HG02870 (cell line): ENCODE data around the gene MESP2.

ENCODE experiments used
- ATAC-seq: cut with Tn5 transposase; IDR thresholded peaks from one replicate; pipeline ENCODE4 v1.9.1; 2021; ENCODE audit warnings: mild to moderate bottlenecking, moderate library complexity; ENCODE audit not compliant: unreplicated experiment

The MESP2 gene

DNA sequence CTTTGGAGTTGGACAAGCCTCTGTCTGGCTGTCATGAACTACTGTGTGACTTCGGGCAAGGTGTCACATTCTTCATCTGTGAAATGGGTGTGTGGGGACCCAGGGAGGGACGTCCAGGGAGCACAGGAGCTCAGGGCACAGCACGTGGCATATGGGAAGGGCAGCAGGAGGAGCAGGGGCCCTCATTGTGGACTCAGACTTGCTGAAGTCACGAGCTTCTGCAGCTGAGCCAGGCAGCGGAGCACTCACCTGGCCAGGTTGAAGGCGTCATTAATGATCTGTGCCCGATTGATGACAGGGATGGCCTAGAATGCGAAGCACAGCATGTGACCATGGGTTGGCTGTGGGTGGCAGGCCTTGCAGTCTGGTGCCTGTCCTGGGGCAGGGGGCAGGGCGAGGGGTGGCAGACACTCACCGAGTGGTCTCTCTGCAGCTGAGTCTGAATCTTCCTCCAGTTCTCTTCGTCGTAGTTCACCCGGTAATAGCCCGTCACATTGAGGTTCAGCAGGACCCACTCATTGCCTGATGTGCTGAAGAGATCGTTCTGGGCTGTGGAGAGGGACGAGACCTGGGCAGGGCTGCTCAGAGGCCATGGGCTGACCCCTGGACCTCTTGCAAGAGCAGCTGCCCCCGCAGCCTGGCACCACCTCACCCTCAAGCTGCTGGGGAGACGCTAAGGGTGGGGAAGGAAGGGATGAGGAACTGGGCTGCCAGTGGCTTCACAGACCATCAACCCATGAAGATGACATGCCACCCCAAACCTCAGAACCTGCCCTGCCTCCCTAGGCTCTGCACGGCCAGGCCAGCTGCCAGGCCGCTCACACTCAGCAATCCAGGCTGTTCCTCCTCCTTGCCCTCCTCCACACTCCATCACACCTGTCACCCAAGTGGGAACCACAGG is 23.1 kb downstream of the MESP2 start:
- no peak for ATAC-seq

DNA sequence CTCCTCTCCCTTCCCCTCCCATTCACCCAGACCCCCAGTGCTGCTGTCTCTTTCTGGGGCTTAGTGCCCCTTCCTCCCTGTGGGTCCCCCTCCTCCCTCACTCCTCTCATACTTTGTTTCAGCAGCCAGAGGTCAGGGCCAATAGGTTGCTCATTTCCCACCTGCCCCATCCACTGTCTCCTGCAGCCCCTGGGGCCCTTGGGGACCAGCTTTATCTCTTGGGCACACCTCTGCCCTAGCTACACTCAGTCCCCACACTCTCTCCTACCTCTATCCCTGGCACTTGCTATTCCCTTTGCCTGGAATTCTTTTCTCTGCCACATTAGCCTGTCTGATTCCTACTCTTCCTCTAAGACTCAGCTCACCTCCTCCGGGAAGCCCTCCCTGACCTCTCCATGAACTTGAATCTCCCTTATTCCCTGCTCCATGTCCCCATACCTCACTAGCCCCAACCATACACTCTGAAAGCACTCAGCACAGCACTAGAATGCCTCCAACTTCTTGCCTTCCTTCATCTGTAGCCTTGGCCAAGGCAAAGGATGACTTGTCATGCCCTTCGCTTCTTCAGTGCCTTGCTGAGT is 23.9 kb downstream of the MESP2 start:
- ATAC-seq, result no peak

DNA sequence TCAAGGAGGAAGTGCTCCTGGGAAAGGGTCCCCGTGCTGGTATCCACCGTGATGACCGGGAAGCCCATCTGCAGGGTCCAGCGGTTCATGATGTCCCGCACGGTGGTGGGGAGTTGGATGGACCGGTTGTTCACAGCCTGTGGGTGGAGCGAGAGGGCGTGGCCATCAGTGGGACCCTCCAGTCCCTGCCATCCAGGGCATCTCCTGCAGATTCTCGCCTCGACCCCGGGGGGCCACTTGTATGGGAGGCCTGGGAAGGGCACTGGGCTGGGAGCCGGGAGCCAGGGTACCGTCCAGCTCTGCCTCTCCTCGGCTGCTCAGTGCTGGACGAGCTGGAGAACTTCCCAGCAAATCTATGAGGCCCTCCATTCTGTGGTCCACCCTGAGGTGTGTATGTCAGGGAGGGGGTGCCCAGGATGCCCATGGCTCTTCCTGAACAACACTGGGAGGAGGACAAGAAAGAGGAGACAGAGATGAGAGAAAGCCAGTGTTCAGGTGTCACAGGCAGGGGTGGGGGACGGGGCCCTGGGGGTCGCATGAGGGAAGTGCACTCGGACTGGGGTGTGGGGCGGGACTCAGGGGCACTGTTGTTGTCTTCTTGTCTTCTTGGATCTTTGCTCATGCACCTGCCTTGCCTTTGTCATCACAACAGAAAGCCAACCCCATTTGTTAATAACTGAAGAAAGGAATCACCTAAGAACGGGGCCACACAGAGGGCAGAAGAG is 25.5 kb downstream of the MESP2 start:
- ATAC-seq, result no peak

DNA sequence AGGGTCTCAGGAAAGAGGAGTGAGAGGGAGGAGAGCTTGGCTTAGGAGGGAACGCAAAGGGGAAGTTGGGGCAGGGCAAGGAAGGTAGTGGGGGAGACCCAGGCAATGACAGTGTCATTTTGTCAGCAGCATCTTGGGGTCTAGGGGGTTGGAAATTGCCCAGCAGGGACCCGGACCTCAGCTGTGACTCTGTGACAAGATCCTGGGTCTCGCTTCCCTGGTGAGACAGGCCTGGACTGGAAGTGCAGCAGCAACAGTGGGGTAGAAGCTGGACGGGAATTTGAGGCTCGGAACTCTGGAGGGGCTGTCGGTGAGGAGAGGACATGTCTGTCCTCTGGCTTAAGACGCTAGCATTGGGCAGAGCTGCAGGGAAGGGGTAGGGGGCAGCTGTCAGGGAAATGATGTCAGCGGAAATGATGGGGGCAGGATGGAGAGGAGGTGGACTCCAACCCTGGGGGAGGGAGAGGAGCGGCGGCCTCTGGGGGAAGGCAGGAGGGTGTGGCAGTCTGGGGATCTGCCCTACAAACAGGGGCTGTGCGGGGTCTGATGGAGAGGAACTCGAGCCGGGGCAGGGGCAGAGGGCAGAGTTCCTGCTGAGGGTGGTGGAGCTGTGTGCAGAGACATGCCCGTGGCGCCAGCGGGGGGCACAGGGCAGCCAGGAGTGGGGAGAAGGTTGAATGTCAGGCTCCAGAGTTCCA is 26.2 kb downstream of the MESP2 start:
- no peak for ATAC-seq

DNA sequence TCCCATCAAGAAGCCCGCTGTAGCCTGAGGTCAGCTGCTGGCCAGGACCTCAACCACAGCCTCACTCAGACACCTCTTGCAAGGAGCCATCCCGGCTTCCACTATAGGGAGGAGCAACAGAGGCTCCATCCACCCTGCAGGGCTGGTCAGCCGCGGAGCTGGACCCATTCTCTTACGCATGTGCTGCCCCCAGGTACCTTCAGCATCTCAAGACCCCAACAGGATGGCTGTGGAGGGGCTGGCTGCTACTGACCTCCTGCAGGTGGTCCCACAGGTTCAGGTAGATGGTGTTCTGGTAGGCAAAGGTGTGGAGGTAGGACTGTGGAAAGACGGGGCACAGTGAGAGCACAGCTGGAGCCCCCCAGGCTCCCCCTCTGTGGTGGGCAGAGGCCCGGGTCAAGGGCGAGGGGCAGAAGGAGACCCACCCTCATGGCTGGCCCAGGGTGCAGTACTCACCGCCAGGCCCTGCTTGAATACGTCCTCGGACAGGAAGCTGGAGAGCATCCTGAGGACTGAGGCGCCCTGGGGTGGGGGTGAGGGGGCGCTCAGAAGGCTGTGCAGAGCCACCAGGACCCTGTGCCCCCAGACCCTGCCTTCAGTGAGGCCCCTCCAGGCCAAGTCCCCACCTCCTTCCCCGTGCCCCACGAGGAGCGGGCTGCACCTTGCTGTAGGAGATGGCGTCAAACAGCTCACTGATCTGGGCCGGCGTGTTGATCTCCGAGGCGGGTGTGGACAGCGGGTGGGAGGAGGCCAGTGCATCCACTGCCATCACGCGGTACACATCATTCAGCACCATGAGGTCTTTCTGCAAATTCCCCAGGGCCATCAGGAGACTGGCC is 27.1 kb downstream of the MESP2 start:
- ATAC-seq, result no peak

DNA sequence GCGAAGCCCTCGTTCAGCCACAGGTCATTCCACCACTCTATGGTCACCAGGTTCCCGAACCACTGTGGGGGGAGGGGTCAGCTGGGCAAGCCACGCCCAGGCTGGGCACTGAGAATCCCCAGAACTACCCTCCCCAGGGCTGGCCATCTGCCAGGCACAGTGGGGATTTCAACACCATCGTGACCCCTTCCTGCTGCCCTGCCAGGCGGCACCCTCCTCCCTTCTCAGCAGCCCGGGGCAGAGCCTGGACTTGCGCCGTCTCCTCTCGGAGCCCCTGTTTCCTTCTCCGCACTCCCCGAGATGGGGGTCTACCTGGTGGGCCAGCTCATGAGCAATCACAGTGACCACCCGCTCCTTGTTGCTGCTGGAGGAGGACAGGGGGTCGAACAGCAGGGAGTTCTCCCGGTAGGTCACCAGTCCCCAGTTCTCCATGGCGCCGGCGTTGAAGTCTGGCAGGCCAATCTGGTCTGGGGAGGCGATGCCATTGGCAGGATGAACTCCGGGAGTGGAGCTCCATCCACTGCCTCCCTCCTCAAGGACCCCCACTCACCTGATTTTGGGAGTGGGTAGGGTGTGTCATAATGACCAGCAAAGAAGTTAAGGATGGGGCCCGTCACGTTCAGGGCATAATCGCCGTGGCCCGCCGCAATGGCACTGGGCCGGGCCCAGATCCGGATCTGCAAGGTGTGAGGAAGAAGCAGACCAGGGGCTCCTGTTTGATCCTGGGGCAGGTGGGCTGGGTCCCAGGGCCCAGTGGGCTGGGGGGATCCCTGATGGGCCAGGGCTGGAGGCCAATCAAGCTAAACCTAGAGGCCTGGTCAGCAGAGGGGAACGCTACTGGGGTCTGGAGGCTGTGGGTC is 28.0 kb downstream of the MESP2 start:
- ATAC-seq, result no peak

DNA sequence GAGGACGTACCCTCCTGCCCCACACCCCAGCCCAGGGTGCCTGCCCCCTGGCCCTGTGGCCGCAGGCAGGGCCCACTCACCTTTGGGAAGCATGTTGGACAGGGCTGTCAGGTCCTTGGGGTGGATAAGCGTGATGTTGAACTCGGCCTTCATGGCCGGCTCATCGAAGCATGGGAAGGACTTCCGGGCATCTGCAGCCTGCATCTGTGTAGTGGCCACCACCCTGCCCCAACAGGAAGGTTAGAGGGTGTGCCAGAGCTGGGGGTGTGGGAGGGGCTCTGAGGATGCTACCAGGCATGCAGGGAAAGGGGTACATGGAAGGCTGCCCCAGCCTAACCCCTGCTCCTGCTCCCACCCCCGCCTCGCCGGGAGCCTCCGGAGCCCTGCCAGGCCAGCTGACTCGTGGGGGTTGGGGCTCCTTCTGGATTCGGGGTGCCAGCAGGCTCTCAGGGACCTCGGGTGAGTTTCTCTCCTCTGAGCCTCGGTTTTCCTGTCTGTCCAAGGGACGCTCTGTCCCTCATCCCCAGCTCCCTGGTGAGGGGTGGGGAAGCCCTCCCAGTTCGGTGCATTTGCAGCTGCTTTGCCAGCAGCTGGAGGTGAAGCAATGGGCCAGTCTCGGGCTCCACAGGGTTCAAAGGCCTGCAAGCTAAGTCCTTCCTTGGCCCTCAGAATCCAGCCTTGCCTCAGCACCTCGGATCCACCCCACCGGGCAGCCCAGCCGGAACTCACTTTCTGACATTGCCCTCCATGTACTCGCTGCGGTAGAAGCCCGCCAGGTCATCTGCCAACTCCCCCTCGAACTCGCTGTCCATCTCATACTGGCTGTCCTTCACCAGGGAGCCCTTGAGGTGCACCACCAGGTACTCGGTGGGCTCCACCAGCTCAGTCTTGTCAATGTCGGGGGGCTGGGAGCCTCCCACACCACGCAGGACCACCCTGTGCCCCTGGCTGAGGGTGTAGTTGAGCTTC is 29.4 kb downstream of the MESP2 start:
- ATAC-seq, result no peak

DNA sequence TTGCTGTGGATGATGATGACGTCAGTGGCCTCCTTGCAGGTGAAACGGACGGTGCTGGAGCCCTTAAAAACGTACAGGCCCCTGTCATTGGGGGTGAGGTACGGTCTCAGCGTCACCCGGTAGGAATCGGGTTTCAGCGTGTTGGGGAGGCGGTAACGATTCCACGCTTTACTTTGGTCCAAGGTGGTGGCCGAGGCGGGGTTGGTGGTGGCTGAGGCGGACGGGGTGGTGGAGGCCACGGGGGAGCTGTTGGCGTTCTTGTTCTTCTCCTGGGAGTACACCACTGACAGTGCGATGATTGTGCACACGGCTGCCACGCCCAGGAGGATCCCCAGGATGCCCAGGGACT is 30.1 kb downstream of the MESP2 start:
- no peak for ATAC-seq

DNA sequence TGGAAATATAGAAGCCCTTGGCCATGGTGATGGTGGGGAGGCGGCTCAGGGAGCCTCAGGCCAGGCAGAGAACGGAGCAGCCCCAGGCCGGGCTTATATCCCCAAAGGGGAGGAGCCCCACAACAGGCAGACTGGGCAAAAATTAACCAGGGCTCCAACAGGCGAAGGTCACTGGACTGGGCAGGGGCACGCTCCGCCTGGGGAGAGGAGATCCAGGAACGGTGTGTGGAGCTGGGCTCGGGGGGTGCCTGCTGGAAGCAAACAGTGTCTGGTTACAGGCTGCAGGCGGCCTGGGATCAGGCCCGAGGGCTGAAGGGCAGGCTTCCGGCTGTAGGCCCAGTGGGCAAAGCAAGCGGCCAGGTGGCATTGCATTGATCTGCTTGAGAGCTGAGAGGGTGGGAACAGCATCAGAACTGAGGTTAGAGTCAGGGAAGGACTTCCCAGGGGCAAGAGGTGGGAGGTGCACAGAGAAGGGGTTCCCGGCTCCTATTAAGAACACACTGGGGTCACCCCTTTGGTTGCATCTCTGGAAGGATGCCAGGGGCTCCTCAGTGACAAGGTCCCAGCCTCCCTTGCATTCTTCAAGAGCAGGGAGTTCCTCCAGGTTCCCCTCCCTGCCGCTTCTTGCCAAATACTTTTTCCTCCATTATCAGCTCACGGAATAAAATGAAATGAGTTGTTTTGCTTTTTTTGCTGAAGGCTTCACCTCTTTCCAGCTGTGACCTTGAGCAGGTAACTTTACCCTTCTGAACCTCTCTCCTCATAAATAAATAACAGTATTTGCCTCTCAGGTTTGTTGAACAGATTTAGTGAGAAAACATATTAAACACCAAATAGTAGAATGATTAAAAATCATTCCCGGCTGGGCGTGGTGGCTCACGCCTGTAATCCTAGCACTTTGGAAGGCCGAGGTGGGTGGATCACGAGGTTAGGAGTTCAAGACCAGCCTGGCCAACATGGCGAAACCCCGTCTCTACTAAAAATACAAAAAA is 30.7 kb downstream of the MESP2 start:
- no peak for ATAC-seq

DNA sequence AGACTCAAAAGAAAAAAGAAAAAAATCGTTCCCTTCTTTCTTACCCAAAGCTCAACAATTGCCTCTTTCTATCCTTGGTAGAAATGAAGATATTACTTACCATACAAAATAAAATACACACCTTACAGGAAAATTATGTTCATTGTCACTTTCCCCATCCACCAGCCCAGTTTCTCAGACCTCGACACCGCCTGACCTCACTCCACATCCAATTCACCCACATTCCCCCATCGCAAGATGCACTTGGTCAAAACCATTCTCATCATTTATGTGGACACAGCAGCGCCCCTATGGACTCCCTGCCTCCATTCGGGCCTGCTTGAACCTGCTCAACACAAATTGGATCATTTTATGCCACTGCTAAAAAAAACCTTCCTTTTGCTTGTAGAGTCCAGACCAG is 31.6 kb downstream of the MESP2 start:
- no peak for ATAC-seq

DNA sequence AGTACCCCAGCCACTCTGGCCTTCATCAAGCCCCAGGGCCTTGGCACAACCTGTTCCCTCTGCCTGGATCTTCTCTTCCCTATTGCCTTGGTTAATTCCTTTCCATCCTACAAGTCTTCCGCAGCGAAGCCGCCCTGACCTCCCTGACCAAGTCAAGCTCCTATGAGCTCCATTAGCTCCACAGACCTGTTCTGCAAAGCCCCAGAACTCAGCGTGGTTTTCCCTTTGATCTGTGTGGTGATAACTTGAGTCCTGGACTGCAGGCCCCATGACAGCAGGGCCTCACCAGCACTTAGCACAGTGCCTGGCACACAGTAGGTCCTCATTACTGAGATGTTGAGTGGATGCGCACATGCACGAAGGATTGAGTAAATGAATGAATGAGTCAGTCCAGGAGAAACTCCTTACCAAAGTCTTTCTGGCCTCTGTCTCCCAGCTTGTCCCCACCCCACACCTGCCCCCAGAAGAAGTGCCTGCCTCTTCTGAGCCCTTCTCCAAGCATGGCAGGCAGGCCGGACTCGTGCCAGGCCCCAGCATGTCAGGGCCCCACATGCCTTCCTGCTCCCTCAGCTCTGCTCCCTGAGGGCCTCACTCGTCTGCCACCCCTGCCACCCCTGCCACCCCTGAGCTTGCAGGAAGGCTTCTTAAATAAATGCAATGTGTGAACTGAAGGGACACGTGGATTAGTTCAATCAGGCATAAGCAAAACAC is 32.2 kb downstream of the MESP2 start:
- no peak for ATAC-seq

DNA sequence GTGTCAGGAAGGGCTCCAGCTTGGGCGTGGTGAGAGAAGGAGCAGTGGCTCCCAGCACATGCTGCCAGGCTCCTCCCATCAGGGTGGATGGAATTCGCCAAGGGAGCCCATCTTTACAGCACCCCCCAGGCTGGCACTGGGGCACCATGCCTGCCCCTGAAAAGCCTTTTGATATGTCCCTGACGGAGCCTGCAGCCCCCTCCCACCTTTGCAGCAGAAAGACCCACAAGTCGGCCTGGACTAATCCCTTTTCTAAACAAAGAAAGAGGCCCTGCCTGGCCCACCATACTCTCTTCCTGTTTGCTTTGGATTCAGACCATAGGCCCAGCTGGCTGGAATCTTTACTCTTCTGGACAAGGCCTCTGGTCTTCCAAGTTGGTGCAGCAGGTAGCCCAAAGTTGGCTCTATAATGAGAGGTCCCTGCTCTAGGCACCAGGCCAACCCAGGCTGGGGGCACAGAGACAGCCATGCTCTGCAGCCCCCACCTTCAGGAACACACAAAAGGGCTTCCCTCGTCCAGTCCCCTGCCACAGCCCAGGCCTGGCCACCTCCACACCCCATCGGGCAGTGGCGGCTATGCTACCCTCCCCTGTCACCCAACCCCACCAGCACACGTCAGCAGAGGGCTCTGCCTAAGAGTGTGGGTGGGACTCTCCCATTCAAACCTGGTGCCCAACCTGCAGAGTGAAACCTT is 33.1 kb downstream of the MESP2 start:
- no peak for ATAC-seq

DNA sequence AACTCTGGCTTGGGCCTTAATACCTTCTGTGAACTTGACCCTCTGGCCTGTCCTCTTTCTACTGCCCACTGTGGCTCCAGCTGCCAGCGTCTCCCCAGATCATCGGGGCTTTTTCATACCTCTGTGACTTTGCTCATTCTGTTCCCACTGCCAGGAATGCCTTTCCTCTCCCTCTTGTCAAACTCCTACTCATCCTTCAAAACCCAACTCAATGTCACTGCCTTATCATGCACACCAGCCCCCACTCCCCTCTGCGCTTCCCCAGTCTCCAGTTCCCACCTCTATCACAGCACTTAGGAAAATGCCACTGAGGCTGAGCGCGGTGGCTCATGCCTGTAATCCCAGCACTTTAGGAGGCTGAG is 33.6 kb downstream of the MESP2 start:
- ATAC-seq, result no peak

DNA sequence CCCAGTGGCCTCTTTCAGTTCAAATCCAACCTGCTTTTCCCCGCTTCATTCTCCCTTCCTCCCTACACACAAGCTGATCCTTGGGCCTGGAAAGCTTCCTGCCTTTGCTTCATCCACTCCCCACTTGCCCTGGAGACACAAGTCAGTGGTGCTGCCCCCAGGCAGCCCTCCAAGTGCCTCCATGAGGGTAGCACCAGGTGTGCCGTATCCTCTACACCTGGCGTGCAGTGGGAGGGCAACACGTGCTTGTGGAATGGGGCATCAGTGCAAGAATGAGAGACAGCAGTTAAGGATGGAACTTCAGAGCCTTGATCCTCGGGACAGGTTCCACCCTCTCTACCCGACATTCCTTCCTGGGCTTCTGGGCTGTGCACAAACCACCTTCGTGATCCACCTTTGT is 34.7 kb downstream of the MESP2 start:
- ATAC-seq, result no peak

DNA sequence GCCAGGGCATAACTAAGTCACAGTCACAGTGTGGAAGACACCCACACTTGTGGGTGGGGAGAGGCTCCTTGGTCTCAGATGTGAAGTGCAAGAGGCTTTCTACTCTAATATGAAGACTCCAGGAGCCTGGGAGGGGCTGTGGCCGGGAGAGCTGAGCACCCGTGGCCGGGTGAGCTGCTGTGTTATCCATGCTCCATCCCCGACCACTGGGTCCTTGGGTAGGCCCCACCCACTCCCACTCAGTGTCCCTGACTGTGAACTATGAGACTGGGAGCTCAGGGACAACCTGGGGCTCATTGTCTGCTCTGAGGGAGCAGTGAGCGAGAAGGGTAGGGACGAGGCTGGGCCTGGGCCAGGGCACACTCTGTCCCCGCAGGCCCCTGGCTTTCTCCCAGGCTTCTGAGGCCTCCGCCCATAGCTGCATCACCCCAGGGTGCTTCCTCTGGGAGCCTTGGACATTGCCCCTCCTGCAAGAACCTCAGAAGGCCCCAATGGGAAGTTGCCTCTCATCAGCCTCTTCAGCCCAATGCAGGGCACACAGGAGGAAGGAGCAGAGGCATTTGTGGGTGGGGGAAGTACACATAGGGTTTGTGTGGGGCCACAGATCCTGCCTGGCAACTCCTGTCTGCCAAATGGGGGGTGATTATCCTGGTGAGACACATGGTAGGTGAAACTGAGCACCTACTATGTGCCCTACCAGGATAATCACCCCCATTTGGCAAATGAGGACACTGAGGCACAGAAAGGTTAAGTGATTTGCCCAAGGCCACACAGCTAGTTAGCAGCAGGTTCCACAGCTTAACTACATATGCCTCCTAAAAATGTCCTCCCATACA is 36.1 kb downstream of the MESP2 start:
- ATAC-seq, result no peak
